Measurements from ENCODE around the gene HBS1L. TPM values are rescaled to one million over a fixed set of nuclear protein-coding genes. Genes with fewer than 3 reads are reported as not detected.

Gene HBS1L
- polyA plus RNA-seq, 1 experiment: 101 TPM

DNA sequence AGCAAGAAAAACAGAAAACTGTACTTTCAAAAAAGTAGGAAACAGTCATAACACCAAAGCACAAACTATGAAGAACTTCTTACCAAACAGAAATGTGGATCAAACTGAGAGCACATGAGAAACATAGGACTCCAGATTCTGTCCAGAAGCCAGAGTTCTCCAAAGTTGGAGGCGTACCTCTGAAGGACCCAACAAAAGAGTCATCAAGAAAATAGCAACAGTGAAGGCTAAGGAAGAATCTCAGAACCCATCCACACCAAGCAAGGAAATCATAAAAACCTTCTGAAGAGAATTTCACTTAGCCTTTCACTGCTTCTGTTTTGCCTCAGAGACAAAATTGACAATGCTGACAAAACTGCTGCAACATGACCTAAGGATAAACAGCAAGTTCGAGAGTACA is 29.4 kb downstream of the HBS1L start:
- CTCF ChIA-PET: no interaction called here
- Histone ChIP-seq H3K9me3 (ENCODE audit: control insufficient read depth, insufficient read depth, low read length) (no peaks in the 10 kb centered on the region), H3K27ac (ENCODE audit: low read depth, low read length) (no peak overlapping the region), H3K27me3 (ENCODE audit: control insufficient read depth, insufficient read depth, low read length) (no peaks in the 10 kb centered on the region), H3K4me3 (ENCODE audit: low read depth, low read length) (no peak overlapping the region)
- TF ChIP-seq, protein P1, sequence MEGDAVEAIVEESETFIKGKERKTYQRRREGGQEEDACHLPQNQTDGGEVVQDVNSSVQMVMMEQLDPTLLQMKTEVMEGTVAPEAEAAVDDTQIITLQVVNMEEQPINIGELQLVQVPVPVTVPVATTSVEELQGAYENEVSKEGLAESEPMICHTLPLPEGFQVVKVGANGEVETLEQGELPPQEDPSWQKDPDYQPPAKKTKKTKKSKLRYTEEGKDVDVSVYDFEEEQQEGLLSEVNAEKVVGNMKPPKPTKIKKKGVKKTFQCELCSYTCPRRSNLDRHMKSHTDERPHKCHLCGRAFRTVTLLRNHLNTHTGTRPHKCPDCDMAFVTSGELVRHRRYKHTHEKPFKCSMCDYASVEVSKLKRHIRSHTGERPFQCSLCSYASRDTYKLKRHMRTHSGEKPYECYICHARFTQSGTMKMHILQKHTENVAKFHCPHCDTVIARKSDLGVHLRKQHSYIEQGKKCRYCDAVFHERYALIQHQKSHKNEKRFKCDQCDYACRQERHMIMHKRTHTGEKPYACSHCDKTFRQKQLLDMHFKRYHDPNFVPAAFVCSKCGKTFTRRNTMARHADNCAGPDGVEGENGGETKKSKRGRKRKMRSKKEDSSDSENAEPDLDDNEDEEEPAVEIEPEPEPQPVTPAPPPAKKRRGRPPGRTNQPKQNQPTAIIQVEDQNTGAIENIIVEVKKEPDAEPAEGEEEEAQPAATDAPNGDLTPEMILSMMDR (IDR thresholded peaks at IDR 0.05; ENCODE audit: low read depth, low read length): no peak
- POLR2A ChIA-PET: no interaction called here
- no peak for DNase-seq (ENCODE audit: low read depth, low spot score)

DNA sequence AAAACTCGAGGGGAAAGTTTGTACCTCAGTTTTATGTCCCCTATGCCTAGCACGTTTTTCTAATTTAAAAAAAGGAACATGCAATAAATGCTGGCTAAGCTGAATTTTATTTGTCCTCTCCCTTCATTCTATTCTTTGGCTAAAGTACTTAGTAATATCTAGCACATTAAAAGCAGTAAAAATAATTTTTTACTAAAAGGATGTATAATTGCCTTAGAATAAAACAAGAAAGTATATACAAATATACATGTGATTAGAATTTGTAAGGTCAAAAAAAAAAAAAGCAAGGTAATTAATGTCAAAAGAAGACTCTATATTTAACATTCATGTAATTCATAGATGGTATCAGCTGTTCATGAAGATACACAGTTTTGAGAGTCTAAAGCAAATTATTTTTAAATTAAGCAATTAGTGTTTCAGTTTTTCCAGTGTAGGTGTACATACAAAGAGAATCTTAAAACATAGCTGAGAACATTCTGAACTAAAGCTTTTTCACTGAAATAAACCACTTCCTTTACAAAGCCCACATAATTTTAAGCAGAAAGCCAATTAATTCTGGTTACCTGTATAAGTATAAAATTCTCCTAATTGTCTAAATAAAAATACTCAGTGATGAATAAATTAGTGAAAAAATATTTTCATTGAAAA is 32.4 kb downstream of the HBS1L start:
- POLR2A ChIA-PET: interaction anchor here (0.7 kb wide), 1 partner anchor 33 kb away, joined by 5 read pairs; the partner anchor contains the start of gene HBS1L
- Histone ChIP-seq H3K27ac (ENCODE audit: low read depth, low read length) (no peak overlapping the region), H3K9me3 (ENCODE audit: control insufficient read depth, insufficient read depth, low read length) (no peaks in the 10 kb centered on the region), H3K27me3 (ENCODE audit: control insufficient read depth, insufficient read depth, low read length) (no peaks in the 10 kb centered on the region), H3K4me3 (ENCODE audit: low read depth, low read length) (no peak overlapping the region)
- DNase-seq (ENCODE audit: low read depth, low spot score): no peak
- CTCF ChIA-PET: interaction anchor here (1.0 to 1.2 kb wide), 2 partner anchors 20 to 401 kb away, joined by 4 read pairs; no protein-coding TSS in a partner anchor
- TF ChIP-seq, protein P1 (IDR thresholded peaks at IDR 0.05; ENCODE audit: low read depth, low read length): no peak

DNA sequence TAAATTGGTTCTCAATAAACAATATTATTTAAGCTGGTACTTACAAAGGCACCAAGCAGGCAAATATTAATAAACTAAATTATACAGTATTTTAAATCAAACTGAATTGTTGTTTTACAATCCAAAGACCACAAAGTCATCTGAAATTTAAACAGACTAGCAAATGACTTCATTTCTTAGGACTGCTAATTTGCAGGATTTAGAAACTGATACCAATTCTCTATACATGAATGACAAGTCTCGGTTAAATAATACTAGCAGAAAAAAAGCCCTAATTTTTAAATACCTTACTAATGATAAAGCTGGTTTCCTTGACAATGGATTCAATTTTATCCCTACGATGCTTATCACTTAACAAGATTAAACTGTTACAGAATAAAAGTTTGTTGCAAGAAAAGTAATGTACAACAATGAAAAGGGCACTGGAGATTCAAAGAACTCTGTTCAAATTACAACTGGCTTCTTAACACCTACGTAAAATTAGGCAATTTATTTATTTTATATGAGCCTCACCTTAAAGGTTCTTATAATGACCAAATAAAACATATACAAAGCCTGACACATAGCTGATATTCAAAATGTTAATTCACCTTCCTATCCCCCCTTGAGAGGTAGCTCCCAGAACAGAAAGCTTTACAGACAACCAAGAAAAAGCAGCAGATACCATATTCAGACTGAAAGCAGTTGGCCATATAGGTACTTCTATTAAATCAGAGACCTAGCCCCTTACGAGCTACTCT is 33.1 kb downstream of the HBS1L start:
- CTCF ChIA-PET: interaction anchor here (1.0 to 1.2 kb wide), 2 partner anchors 19 to 402 kb away, joined by 4 read pairs; no protein-coding TSS in a partner anchor
- H3K9me3 ChIP-seq (ENCODE audit: control insufficient read depth, insufficient read depth, low read length): no peaks in the 10 kb centered on the region
- TF ChIP-seq, protein P1 (IDR thresholded peaks at IDR 0.05; ENCODE audit: low read depth, low read length): no peak
- H3K4me3 ChIP-seq (ENCODE audit: low read depth, low read length): no peak overlapping the region
- POLR2A ChIA-PET: interaction anchor here (0.5 kb wide), 1 partner anchor 742 kb away, joined by 3 read pairs; no protein-coding TSS in a partner anchor
- no peak for DNase-seq (ENCODE audit: low read depth, low spot score)
- H3K27me3 ChIP-seq (ENCODE audit: control insufficient read depth, insufficient read depth, low read length): no peaks in the 10 kb centered on the region
- no peak overlapping the region for H3K27ac ChIP-seq (ENCODE audit: low read depth, low read length)

DNA sequence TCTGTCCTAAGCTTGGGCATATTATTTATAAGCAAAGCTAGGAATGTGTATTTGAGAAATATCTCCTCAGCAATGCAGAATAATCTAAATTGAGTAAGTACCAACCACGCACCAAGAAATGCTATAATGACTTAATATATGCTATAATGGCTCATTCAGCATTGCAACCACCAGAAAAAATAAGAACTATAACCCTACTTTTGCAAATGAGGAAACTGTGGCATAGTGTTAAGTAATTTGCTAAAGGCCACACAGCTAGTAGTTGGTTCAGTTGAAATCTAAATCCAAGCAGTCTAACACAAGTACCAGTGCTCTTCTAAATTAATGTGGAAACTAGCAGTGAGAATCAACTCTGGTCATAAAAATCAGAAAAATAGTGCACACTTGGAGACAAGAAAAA is 35.7 kb downstream of the HBS1L start:
- TF ChIP-seq, protein P1 (IDR thresholded peaks at IDR 0.05; ENCODE audit: low read depth, low read length): no peak
- Histone ChIP-seq H3K27me3 (ENCODE audit: control insufficient read depth, insufficient read depth, low read length) (no peaks in the 10 kb centered on the region), H3K9me3 (ENCODE audit: control insufficient read depth, insufficient read depth, low read length) (no peaks in the 10 kb centered on the region), H3K4me3 (ENCODE audit: low read depth, low read length) (no peak overlapping the region), H3K27ac (ENCODE audit: low read depth, low read length) (no peak overlapping the region)
- ChIA-PET CTCF (no interaction called here), POLR2A (no interaction called here)
- DNase-seq (ENCODE audit: low read depth, low spot score): no peak

DNA sequence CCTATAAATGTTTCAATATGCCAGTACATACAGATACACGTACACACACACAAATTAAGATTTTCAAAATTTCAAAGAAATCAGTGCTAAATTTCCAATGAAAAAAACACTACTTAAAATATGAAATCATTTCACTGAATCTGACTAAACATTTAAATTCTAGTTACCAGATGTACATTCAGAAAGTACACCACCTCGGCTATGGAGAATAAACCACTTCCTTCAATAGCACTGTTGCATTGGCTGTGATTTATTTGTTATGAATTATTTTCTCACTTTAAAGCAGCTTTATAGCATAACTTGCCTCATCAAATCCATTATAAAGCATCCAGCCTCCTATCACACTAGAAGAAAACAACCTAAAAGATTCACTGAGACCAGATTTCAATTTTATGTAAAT is 36.6 kb downstream of the HBS1L start:
- TF ChIP-seq, protein P1 (IDR thresholded peaks at IDR 0.05; ENCODE audit: low read depth, low read length): no peak
- ChIA-PET CTCF (no interaction called here), POLR2A (no interaction called here)
- Histone ChIP-seq H3K27ac (ENCODE audit: low read depth, low read length) (no peak overlapping the region), H3K9me3 (ENCODE audit: control insufficient read depth, insufficient read depth, low read length) (no peaks in the 10 kb centered on the region), H3K27me3 (ENCODE audit: control insufficient read depth, insufficient read depth, low read length) (no peaks in the 10 kb centered on the region), H3K4me3 (ENCODE audit: low read depth, low read length) (no peak overlapping the region)
- no peak for DNase-seq (ENCODE audit: low read depth, low spot score)
